Measurements from ENCODE around the gene PYGM.
"Not testable (repeated sequence)": the region's sequence is repeated elsewhere in the genome, so short reads cannot be mapped to it uniquely, and the experiment has no call there.

Gene PYGM

DNA sequence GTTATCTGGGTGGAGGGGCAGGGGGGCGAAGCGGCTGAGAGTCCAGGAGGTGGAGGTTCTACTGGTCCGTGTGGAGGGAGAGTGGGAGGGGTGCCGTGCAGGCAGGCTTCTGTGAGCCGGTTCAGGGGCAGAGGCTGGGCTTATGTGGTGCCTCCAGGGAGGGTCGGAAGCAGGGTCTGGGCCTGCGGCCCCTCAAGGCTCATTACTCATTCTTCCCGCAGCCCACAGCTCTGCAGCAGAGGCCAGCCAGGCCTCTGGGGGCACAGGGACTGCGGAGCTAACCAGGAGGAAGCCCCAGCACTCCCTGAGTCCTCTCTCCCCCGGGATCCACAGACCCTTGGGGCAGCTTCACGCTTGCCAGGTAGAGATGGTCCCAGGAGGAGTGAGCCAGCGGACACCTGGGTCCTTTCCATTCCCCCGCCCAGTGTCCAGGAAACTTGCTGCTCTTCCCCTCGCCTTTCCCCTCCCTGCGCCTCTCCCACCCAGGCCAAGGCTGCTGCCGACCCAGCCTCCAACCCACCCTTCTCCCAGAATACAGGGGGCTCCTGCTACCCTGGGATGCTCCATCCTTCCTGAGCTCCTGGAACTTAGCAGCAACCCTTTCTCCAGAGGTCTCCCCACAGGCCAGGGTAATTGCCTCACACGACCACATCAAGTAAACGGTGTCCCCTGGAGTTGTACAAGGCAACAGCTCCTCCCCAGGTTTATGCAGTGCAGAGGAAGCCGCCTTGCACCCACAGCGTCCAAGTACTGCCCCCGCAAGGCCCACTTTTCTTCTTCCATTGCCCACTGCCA, 43.1 kb downstream of the PYGM start:
- no peak for DNase-seq (ENCODE audit: low read depth)

DNA sequence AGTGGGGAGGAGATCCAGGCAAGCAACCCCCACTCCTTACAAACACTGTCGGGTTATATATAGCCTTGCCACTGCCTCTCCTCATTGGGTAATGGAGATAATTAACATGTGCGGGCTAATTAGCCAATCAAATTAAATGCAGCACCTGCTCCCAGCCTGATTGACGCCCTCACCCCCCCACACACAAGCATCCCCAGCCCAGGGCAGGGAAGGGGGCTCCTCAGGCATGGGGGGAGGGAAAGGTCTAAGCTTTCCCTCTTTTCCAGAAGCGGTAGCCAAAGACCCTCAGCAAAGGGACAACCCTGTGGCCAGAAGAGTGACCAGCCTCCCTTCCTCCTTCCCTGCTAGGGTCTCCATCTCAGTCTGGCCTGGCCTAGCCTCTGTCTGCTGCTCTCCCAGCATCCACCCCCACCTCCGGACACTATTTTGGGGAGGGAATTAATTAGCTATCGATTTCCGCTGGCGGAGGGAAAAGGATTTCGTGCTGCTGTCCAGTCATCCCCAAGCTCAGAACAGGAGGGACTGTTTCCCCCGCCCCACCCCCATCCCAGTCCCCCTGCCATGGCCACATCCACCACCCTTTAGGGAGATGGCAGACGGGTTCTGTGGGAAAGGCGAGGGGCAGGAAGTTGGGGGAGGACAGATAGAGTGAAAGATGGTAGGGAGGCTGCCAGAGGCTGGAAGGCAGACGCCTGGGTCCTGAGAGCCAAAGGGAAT, 43.9 kb downstream of the PYGM start:
- no peak for DNase-seq (ENCODE audit: low read depth)

DNA sequence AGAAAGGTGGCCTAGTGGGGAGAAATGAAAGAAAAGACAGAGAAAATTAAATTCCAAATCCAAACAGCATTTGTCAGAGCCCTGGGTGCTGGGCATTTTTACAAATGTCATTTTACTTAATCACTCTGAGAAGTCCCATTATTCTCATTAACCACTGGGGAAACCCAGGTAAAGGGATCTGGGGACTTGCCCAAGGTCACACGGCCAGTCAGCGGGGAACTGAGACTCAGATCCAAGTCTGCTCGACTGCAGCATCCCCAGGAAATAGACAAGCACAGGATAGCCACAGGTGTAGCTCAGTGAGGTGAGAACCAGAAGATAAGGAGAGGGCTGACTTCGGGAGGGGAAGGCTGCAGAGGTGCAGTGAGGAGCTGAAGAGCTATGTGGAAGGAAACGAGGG, 44.7 kb downstream of the PYGM start:
- DNase-seq (ENCODE audit: low read depth) = no peak

DNA sequence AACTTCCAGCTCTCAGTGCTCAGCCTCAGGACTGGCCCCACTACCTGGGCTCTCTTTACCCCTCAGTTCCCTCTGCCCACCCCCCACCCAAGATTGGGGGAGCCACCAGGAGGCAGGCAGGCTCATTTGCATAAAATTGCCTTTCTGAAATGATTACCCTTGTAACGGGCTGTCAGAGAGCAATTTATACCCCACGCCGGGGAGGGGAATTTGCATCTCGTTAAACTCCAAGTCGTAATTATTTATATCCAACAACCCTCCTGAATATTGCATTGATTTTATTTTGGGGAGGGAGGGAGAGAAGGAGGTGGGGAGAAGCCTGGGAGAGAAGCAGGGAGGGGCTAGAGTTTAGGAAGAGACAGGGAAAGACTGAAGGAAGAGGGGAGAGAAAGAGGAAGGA, 45.1 kb downstream of the PYGM start:
- no peak for DNase-seq (ENCODE audit: low read depth)

DNA sequence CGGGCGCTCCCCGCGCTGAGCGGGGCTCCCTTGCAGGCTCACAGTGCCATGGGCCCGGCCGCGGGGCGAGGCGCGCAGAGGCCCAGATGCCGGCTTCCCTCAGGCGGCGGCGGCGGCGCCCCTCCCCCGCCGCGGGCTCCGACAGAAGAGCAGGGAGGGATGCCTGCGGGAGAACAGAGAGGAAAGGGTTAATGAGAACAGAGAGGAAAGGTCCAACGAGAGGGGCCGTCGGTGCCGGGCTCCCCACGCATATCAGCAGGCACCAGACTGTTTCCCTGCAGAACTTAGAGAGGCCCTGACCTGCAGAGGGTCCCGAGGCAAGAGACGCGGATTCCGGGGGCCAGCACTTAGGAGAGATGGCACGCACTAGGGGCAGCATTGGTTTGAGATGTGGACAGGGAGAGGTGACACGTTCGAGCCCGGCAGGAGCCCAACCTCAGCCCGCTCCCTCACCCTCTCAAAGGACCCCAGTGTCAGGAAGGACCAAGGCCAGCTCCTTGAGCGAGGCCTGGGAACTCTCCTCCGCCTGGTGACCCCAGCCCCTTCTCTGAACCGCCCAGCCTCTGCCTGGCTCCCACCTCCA, 45.9 kb downstream of the PYGM start:
- no peak for DNase-seq (ENCODE audit: low read depth)

DNA sequence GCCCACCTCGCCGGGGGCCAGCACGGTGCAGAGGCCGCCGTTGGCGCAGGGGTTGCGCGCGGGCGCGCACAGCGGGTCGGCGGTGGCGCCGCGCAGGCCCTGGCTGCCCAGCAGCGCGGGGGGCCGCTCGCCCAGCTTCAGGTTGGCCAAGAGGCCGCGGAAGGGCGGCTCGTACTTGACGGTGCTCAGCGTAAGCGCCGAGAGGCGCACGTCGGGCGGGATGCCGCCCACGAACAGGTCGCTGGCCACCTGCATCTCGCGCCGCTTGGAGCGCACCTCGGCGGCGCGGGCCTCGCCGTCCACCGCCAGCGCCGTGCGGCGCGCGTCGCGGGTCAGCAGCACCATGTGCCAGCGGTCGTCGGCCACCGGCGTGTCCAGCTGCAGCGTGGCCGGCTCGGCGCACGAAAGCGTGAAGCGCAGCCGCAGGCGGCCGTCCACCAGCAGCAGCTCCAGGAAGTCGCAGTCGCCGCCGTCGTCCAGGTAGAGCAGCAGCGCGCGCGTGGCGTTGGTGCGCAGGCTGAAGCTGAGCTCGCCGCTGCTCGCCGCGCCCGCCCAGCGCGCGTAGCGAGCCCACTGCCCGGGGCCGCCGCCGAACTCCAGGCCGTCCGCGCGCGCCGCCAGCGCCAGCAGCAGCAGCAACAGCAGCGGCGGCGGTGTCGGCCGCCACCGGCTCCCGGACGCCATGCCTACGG, 46.6 kb downstream of the PYGM start:
- DNase-seq (ENCODE audit: low read depth) = no peak

DNA sequence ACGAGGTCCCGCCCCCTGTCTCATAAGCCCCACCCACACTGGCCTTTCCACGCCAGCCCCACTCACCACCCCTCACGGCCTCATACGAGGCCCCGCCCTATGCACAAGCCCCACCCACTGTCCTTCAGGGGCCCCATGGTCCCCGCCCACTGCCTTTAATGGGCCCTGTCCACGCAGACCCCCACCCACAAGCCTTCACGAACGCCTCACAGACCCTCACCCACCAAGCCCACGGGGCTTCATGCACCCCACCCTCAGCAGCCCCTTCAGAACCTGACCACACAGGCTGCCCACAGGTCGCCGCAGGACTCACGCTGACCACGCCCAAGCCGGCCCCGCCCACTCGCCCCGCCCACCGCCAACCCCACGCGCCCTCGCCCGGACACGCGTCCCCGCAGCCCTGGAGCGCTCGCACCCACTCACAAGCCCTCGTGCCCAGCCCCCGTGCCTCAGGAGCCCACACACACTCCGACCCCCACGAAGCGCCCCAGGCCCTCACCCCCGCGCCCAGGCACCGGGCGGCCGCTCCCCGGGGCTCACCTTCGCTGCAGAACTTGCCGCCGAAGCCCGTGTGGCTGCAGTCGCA, 47.3 kb downstream of the PYGM start:
- no peak for DNase-seq (ENCODE audit: low read depth)

DNA sequence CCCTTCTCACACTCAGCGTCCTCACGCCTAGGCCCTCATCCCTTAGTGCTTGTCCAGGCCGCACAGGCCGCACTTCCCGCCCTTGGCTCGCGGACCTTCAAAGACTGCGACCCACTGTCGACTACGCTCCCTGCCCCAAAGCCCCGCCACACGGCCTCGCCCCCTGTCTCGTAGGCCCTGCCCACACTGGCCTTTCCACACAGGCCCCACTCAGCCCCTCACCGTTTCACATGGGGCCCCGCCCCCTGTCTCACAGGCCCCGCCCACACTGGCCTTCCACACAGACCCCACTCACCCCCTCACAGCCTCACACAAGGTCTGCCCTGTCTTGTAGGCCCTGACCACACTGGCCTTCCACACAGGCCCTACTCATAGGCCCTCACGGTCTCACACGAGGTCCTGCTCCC, 47.8 kb downstream of the PYGM start:
- DNase-seq (ENCODE audit: low read depth) = no peak

DNA sequence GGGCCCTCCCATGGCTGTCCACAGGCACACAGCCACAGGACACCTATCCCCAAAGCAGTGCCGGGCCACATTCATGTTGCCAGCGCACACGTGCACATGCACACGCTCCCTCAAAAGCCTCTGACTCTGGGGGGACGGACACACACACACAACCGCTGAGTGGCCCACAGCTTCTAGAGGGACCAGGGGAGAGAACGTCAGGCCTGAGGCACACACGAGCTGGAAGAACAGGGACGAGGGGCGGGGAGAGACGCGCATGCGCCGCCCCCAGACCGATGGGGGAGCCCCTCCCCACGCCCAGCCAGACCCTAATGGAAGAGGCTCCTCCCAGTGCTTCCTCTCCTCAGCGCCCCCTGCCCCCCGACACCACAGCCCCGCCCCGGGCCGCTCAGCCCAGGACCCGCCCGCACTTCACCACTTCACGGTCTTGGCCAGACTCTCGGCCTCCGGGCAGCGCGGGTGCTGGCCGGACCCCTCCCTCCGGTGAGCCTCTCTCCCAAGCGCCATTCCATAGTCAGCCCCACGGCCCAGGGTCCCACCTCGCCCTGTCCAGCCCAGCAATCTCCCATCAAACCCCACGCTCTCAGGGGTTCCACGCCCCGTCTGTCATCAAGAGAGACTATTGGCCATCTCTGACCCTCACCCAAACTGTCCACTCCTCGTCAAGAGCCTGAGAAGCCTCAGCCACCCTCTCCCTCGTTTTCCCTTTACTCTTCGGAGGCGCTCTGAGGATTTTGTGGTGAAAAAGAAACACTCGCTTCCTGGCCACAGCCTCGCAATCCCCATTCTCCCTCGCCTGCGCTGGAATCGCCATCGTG, 48.4 kb downstream of the PYGM start:
- DNase-seq (ENCODE audit: low read depth) = no peak

DNA sequence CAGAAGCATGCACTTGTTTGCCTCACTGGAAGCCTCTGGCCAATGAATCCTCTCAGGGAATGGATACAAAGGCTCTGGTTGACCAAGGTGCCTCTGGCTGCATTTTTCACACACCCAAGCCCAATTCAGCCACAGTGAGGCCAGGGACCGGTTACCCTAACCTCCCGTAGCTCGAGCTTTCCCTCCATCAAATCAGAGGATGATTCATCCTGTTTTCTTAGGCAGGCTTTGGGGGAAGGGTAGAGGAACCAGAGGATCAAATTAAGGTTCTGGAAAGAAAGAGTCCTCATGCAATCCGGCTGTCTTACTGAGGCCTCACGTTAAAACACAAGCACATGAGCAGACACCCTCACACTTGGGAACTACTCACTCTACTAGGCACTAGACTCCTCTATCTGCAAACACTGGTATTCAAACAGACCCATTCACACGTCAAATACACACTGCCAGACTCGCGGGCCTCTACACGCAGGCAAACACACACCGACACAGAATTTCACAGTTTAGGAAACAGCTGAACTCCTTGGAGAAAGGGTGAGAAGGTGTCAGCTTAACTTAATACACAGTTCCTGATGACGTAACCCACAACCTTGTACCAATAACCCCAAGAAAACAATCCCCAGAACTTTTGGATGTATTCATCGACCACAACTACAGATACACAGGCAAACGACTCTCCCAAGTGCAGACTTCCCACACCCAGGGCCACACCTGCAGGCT, 49.2 kb downstream of the PYGM start:
- DNase-seq (ENCODE audit: low read depth) = no peak

DNA sequence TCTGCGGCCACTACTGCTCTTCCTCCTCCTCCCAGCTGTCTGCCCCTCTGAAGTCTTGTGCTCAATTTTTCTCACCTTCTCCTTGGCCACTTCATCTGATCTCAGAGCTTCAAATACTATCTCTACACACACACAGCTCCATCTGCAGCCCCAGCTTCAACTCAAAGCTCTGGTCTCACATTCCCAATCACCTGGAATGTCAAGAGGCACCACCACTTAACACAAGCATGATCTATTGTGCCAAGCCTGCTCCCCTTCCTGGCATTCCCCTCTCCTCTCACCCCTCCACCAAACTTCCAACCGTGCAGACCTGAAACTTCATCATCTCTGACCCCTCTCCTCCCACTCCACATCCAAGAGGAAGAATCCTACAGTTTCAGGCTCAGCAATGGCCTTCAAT, 54.3 kb downstream of the PYGM start:
- DNase-seq (ENCODE audit: low read depth) = no peak

DNA sequence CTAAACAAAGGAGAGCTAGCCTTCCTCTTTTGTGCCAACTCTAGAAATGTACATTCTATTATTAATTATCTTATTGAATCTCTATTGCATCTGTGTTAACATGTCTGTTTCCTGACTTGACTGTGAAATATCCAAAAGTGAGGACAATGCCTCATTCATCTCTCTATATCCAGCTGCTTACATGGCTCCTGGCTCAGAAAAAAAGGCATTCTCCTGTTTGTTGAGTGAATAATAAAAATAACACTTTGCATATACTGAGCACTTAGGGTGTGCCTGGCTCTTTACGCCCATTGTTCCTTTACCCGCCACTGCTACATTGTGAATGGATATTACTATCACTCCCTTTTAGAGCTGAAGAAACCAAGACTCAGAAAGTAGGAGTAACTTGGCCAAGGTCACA, 56.7 kb downstream of the PYGM start:
- no peak for DNase-seq (ENCODE audit: low read depth)

DNA sequence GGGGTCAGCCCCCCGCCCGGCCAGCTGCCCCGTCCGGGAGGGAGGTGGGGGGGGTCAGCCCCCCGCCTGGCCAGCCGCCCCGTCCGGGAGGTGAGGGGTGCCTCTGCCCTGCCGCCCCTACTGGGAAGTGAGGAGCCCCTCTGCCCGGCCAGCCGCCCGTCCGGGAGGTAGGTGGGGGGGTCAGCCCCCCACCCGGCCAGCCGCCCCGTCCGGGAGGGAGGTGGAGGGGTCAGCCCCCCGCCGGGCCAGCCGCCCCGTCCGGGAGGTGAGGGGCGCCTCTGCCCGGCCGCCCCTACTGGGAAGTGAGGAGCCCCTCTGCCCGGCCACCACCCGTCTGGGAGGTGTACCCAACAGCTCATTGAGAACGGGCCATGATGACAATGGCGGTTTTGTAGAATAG, 57.8 kb downstream of the PYGM start:
- not testable (repeated sequence) for DNase-seq (ENCODE audit: low read depth)

DNA sequence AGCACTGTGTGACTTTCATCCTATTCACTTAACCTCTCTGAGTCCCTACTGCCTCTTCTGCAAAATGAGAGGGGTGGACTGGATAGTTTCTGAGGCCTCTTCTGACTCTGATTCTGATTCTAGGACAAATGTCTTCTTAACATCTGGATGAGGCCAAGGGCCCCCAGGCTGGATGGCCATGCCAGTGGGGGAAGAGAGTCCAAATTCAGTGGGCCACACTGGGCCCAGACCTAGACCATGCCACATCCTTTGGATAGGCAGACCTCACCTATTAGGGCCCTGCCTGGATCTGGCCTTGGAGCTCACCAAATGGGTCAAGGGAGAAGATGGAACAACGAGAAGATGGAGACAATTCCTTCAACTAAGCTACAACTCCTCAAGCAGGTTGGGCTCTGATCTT, 61.3 kb downstream of the PYGM start:
- DNase-seq (ENCODE audit: low read depth) = no peak

DNA sequence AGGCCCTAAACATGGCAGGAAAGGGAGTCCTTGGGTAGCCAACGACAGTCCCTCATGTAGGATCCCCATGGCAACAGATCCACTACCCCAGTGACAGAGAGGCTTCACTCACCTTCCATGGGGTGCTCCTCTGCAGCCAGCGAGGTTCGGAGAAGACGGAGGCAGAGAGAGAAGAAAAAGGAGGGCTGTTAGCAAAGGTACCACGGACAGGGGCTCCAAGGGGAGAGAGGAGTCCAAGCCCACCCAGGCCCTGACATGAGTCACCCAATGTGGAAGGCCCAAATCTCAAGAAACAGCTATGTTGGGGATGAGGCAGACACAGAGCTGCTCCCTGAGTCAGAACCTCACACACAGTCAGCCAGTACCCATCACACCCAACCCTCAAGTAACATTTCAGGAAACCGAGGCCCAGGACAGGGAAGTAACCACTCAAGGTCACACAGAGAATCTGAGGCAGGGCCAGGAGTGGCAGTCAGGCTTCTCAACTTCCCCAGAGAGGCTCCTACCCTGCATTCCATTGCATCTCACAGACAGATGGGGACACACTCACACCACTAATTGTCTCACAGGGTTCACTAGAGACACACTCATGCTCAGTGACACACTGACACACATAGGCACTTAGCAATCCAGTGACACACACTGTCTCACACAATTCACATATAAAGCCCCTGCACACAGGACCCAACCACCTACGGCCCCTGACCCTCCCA, 62.0 kb downstream of the PYGM start:
- no peak for DNase-seq (ENCODE audit: low read depth)

All from stimulated activated CD4-positive, alpha-beta T cell treated with anti-CD3 and anti-CD28 coated beads, Interleukin-2, amount 100 ng/mL, for 4 hours (primary cell).